VCaP (cell line): ENCODE measurements around the gene AVP.

Experiments
- H3K27ac ChIP-seq: fragments of 450-650 bp; 2 replicates; pipeline ENCODE4 v1.5.1; 2017
- CTCF ChIP-seq: fragments of 450-650 bp; conservative IDR thresholded peaks from 2 replicates; pipeline ENCODE4 v1.5.1; 2017; ENCODE audit warnings: mild to moderate bottlenecking, moderate library complexity

Gene AVP

GRCh38 chr20:3045816-3046676 lies 38.5 kb downstream of the AVP start, which contains the start of gene MRPS26:
Gene MRPS26 (plus strand): TSS chr20:3046052. CDS start chr20:3046069, 17 bp downstream.
- H3K27ac ChIP-seq: peak within 1 kb of the TSS; percentile 96
- TF ChIP-seq CTCF: no peak

GRCh38 chr20:3045042-3045815 lies 39.3 kb downstream of the AVP start:
- TF ChIP-seq CTCF: no peak
- peak overlapping the region; percentile 96 for H3K27ac ChIP-seq

GRCh38 chr20:3044336-3044965 lies 40.1 kb downstream of the AVP start:
- no peak for TF ChIP-seq CTCF

GRCh38 chr20:3043322-3043721 lies 41.2 kb downstream of the AVP start, which contains the start of gene GNRH2:
Gene GNRH2 (plus strand): TSS chr20:3043622. CDS start chr20:3044415, 793 bp downstream.
- no peak for TF ChIP-seq CTCF
- peak within 1 kb of the TSS; percentile 96 for H3K27ac ChIP-seq

More at GRCh38 chr20:3044336-3044965, 40.1 kb downstream of the AVP start:
- H3K27ac ChIP-seq: peak overlapping the region; percentile 96

- peak overlapping the region; percentile 96 for H3K27ac ChIP-seq
- no peak for TF ChIP-seq CTCF
These were observed 41.9 kb downstream of the AVP start for GRCh38 chr20:3042625-3043024.

GRCh38 chr20:3041854-3042409 lies 42.6 kb downstream of the AVP start:
- H3K27ac ChIP-seq: peak overlapping the region; percentile 96
- no peak for TF ChIP-seq CTCF
